ENCODE results near the gene IFNAR1.

DNA sequence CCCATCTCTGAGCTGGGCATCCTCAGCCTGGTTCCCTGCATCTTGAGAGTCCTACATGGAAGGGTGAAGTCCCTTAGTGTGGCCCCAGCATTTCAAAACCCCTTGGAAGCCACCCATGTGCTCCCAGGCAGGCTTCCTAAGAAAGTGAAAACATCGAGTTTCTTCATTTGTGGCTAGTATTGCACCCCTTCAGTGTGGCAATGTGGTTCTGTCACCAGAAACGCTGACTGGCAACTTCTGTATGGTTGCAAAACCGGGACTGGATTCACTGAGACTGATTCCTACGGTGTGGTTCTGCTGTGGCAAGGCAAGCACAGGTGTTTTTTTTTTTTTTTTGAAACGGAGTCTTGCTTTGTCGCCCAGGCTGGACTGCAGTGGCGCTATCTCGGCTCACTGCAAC is 69.5 kb downstream of the IFNAR1 start:
- TF ChIP-seq POLR2AphosphoS5 (IDR thresholded peaks at IDR 0.05; ENCODE audit: low read depth, low read length), result no peak
- TF ChIP-seq, protein P1, sequence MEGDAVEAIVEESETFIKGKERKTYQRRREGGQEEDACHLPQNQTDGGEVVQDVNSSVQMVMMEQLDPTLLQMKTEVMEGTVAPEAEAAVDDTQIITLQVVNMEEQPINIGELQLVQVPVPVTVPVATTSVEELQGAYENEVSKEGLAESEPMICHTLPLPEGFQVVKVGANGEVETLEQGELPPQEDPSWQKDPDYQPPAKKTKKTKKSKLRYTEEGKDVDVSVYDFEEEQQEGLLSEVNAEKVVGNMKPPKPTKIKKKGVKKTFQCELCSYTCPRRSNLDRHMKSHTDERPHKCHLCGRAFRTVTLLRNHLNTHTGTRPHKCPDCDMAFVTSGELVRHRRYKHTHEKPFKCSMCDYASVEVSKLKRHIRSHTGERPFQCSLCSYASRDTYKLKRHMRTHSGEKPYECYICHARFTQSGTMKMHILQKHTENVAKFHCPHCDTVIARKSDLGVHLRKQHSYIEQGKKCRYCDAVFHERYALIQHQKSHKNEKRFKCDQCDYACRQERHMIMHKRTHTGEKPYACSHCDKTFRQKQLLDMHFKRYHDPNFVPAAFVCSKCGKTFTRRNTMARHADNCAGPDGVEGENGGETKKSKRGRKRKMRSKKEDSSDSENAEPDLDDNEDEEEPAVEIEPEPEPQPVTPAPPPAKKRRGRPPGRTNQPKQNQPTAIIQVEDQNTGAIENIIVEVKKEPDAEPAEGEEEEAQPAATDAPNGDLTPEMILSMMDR (IDR thresholded peaks at IDR 0.05 in 2 of 3, conservative IDR thresholded peaks at IDR 0.05 in 1 of 3; ENCODE audit: borderline replicate concordance in 1 of 3, insufficient read depth in 1 of 3, low read depth in 2 of 3, low read length in 2 of 3), result no peak
- no peak for TF ChIP-seq SIN3A (IDR thresholded peaks at IDR 0.05; ENCODE audit: low read depth)
- TF ChIP-seq POLR2A (IDR thresholded peaks at IDR 0.05; ENCODE audit: borderline replicate concordance, extremely low read depth, insufficient read depth, insufficient read length), result no peak
- no peak for TF ChIP-seq RAD21 (IDR thresholded peaks at IDR 0.05; ENCODE audit: low read depth)
- TF ChIP-seq EZH2 (IDR thresholded peaks at IDR 0.05), result no peak
- no peak for TF ChIP-seq ZNF274 (IDR thresholded peaks at IDR 0.05; ENCODE audit: low read depth, low read length)
- TF ChIP-seq ELF1 (IDR thresholded peaks at IDR 0.05; ENCODE audit: borderline replicate concordance, low read depth), result no peak
- no peak for TF ChIP-seq JUND (IDR thresholded peaks at IDR 0.05)
- no peak for TF ChIP-seq CEBPB (IDR thresholded peaks at IDR 0.05; ENCODE audit: low read depth)
- no peak for TF ChIP-seq FOSL1 (IDR thresholded peaks at IDR 0.05; ENCODE audit: low read depth)
- no peak for TF ChIP-seq TCF7L2 (IDR thresholded peaks at IDR 0.05; ENCODE audit: borderline replicate concordance, extremely low read depth, insufficient read depth, insufficient read length)
- no peak for TF ChIP-seq EZH2phosphoT487 (IDR thresholded peaks at IDR 0.05; ENCODE audit: borderline replicate concordance)
